Osteoblast (primary cell): ENCODE data around the gene LYST. TPM values are rescaled to one million over a fixed set of nuclear protein-coding genes. Genes with fewer than 3 reads are reported as not detected.
A peak's percentile ranks its signal among the peaks of the same experiment; 100 is the strongest.
"Not testable (repeated sequence)": the region's sequence is repeated elsewhere in the genome, so short reads cannot be mapped to it uniquely, and the experiment has no call there.

Experiments
- DNase-seq: peaks from one replicate; pipeline ENCODE4 v3.0.0; 2011; ENCODE audit warnings: low spot score, mixed read lengths; ENCODE audit not compliant: insufficient read length; ENCODE audit errors: missing footprints
- H2AFZ ChIP-seq: 2 replicates; pipeline ENCODE4 v1.6.0; 2011; ENCODE audit warnings: mild to moderate bottlenecking, low read length
- H3K27ac ChIP-seq: 2 replicates; pipeline ENCODE4 v1.5.1; 2011; ENCODE audit warnings: mild to moderate bottlenecking, low read depth, low read length, moderate library complexity
- H3K27me3 ChIP-seq: 2 replicates; pipeline ENCODE4 v1.6.0; 2012; ENCODE audit warnings: mild to moderate bottlenecking, control low read depth, inconsistent platforms, low read length, moderate library complexity; ENCODE audit not compliant: insufficient read depth
- H3K36me3 ChIP-seq: 2 replicates; pipeline ENCODE4 v1.5.1; 2011; ENCODE audit warnings: mild to moderate bottlenecking, low read length, control low read depth, moderate library complexity; ENCODE audit not compliant: insufficient read depth
- H3K4me1 ChIP-seq: 2 replicates; pipeline ENCODE4 v1.5.1; 2011; ENCODE audit warnings: mild to moderate bottlenecking, low read length, control low read depth, moderate library complexity; ENCODE audit not compliant: insufficient read depth
- H3K4me2 ChIP-seq: 2 replicates; pipeline ENCODE4 v1.6.0; 2011; ENCODE audit warnings: mild to moderate bottlenecking, low read length; ENCODE audit not compliant: insufficient read depth
- H3K4me3 ChIP-seq: fragments of 200-600 bp; sonication (generic); 3 replicates; pipeline ENCODE4 v1.5.1; 2012; ENCODE audit warnings: mild to moderate bottlenecking, low read length, inconsistent platforms; ENCODE audit not compliant: insufficient read depth
- H3K79me2 ChIP-seq: 2 replicates; pipeline ENCODE4 v1.6.0; 2012; ENCODE audit warnings: mild to moderate bottlenecking, low read length, control low read depth, inconsistent platforms; ENCODE audit not compliant: insufficient read depth
- H3K9me3 ChIP-seq: 2 replicates; pipeline ENCODE4 v1.5.1; 2011; ENCODE audit warnings: low read depth, low read length, control low read depth
- H4K20me1 ChIP-seq: 2 replicates; pipeline ENCODE4 v1.6.0; 2012; ENCODE audit warnings: mild to moderate bottlenecking, low read length, control low read depth; ENCODE audit not compliant: insufficient read depth
- total RNA-seq: library from RNA; depleted of rRNA; stranded (reverse); fragments of >200 nt; gene quantifications from 2 replicates; pipeline ENCODE4 v1.2.3, GENCODE V29; 2012
- TF ChIP-seq, protein P1 (sequence below): IDR thresholded peaks from 2 replicates; pipeline ENCODE4 v1.5.1; 2011; ENCODE audit warnings: mild to moderate bottlenecking, low read depth, low read length, moderate library complexity; ENCODE audit errors: extremely low read depth

LYST gene
- total RNA-seq, 1 donor = 63.0 TPM

DNA sequence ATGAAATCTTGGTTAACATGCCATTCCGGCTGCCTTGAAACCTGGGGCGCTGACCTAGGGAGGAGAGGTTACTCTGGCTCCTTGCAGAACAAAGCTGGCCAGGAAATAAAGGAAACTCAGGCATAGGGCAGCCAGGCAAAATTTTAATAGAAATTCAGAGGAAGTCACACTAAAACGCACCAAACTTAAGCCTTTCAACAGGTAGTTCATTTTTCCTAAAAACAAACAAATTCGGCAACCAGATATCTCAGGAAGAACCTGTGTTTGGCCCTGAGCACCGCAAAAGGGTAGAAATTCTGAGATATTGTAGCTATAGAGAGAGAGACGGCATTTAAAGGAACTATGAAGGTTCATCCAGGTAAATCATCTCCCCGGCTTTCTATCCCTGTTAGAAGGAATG lies 13.1 kb downstream of the LYST start:
- Histone ChIP-seq H3K4me1 (peaks cover 23% of the 10 kb centered on the region), H3K4me2 (no peak overlapping the region), H3K79me2 (peaks cover 83% of the 10 kb centered on the region), H3K9me3 (no peaks in the 10 kb centered on the region), H3K36me3 (no peaks in the 10 kb centered on the region), H3K27ac (no peak overlapping the region), H3K27me3 (no peaks in the 10 kb centered on the region), H3K4me3 (no peak overlapping the region), H4K20me1 (peaks cover 22% of the 10 kb centered on the region), H2AFZ (no peak overlapping the region)
- TF ChIP-seq, protein P1, sequence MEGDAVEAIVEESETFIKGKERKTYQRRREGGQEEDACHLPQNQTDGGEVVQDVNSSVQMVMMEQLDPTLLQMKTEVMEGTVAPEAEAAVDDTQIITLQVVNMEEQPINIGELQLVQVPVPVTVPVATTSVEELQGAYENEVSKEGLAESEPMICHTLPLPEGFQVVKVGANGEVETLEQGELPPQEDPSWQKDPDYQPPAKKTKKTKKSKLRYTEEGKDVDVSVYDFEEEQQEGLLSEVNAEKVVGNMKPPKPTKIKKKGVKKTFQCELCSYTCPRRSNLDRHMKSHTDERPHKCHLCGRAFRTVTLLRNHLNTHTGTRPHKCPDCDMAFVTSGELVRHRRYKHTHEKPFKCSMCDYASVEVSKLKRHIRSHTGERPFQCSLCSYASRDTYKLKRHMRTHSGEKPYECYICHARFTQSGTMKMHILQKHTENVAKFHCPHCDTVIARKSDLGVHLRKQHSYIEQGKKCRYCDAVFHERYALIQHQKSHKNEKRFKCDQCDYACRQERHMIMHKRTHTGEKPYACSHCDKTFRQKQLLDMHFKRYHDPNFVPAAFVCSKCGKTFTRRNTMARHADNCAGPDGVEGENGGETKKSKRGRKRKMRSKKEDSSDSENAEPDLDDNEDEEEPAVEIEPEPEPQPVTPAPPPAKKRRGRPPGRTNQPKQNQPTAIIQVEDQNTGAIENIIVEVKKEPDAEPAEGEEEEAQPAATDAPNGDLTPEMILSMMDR = no peak
- DNase-seq = no peak

DNA sequence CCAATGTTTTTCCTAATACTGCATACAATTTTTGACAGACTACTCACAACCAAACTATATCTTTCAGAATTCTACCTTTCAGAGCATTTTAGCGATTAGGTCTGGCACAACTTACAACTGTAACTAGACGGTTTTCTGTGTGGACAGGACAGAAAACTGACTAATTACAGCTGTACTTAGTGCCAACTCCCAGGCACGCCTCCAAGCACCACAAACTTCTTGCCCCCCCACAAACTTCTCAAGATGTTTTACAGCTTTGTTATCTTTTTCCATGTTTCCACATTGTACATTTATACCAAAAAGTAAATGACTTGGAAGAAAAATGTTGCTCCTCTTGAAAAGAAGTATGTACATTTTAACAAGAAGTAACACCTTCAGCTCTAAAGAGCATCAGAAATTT lies 13.8 kb downstream of the LYST start:
- TF ChIP-seq, protein P1 = no peak
- no peak for DNase-seq
- H3K79me2 ChIP-seq = peaks cover 84% of the 10 kb centered on the region

DNA sequence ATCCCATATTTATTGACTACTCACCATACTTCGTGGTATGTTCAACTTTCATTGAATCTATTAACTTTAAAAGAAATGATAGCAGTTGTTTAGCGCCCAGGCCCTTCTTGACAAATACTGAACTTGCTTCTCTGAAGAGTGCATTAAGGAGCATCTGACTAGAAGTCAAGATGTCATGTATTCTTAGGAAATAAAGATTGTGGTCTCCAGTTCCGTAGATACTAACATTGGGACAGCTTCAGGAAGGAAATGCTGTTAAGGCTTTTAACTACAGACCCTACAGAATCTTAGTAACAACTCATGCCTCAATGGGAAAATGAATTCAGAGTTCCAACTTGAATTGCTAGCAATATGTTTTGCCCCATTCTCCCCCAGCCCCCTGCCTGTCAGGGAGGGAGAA lies 14.8 kb downstream of the LYST start:
- H3K79me2 ChIP-seq = peaks cover 85% of the 10 kb centered on the region
- DNase-seq = no peak
- no peaks in the 10 kb centered on the region for H3K27me3 ChIP-seq
- H3K36me3 ChIP-seq = no peaks in the 10 kb centered on the region
- H3K27ac ChIP-seq = no peak overlapping the region
- no peaks in the 10 kb centered on the region for H3K9me3 ChIP-seq
- no peak overlapping the region for H3K4me2 ChIP-seq
- H2AFZ ChIP-seq = no peak overlapping the region
- H4K20me1 ChIP-seq = peaks cover 22% of the 10 kb centered on the region
- no peak overlapping the region for H3K4me3 ChIP-seq
- TF ChIP-seq, protein P1 = no peak
- H3K4me1 ChIP-seq = peaks cover 12% of the 10 kb centered on the region

More for the DNA sequence above, 13.8 kb downstream of the LYST start:
- no peak overlapping the region for H3K4me3 ChIP-seq
- peaks cover 17% of the 10 kb centered on the region for H3K4me1 ChIP-seq
- peaks cover 22% of the 10 kb centered on the region for H4K20me1 ChIP-seq
- no peaks in the 10 kb centered on the region for H3K9me3 ChIP-seq
- peak overlapping the region; percentile 18 for H3K4me2 ChIP-seq
- no peak overlapping the region for H3K27ac ChIP-seq
- H3K36me3 ChIP-seq = no peaks in the 10 kb centered on the region
- no peak overlapping the region for H2AFZ ChIP-seq
- H3K27me3 ChIP-seq = no peaks in the 10 kb centered on the region

DNA sequence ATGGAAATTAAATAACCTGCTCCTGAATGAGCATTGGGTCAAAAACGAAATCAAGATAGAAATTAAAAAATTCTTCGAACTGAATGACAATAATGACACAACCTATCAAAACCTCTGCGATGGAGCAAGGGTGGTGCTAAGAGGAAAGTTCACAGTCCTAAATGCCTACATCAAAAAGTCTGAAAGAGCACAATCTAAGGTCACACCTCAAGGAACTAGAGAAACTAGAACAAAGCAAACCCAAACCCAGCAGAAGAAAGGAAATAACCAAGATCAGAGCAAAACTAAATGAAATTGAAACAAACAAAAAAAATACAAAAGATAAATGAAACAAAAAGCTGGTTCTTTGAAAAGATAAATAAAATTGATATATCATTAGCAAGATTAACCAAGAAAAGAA lies 18.5 kb downstream of the LYST start:
- H3K4me2 ChIP-seq, H3K4me1 ChIP-seq, H3K27me3 ChIP-seq, DNase-seq, H2AFZ ChIP-seq, H3K4me3 ChIP-seq, H3K9me3 ChIP-seq, H3K36me3 ChIP-seq, H3K27ac ChIP-seq: not testable (repeated sequence)
- Histone ChIP-seq H3K79me2 (peaks cover 86% of the 10 kb centered on the region), H4K20me1 (peaks cover 11% of the 10 kb centered on the region)

DNA sequence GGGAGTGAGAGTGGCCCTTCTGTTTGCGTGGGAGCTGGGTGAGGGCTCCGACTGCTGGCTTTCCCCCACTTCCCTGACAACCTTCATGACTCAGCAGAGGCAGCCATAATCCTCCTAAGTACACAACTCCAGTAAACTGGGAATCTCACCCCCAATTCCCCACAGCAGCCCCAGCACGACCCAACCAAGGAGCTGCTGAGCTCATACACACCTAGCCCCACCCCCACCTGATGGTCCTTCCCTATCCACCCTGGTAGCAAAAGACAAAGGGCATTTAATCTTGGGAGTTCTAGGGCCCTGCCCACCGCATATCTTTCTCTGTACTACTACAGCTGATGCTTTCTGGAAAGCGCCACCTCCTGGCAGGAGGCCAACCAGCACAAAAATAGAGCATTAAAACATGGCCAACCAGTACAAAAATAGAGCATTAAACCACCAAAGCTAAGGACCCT lies 21.0 kb downstream of the LYST start:
- H4K20me1 ChIP-seq, H3K4me1 ChIP-seq, H3K27ac ChIP-seq, H3K9me3 ChIP-seq, H3K27me3 ChIP-seq, H3K36me3 ChIP-seq, H3K4me2 ChIP-seq, DNase-seq, H2AFZ ChIP-seq, H3K4me3 ChIP-seq: not testable (repeated sequence)
- H3K79me2 ChIP-seq = peaks cover 88% of the 10 kb centered on the region
